ENCODE measurements around the gene FAU.

Gene FAU

GRCh38 chr11:65121865-65122696 lies at the start of gene FAU, which contains the start of gene MRPL49:
FAU (minus strand) TSS chr11:65122134; CDS start chr11:65121813, 321 bp downstream.
MRPL49 (plus strand) TSS chr11:65122321; CDS start chr11:65122347, 26 bp downstream.
- DNase-seq (ENCODE audit: low read depth) = peak; percentile 99
- peak within 1 kb of the TSS; percentile 97 for H3K4me3 ChIP-seq (ENCODE audit: low read depth, low read length)
- TF ChIP-seq CTCF (IDR thresholded peaks at IDR 0.05; ENCODE audit: insufficient read depth, low read depth, low read length, missing control alignments) = no peak

GRCh38 chr11:65170058-65170534 lies 48.2 kb upstream of the FAU start, which contains the start of gene SPDYC:
SPDYC (plus strand) TSS chr11:65170233; CDS start chr11:65171358, 1,125 bp downstream.
- TF ChIP-seq CTCF (IDR thresholded peaks at IDR 0.05; ENCODE audit: insufficient read depth, low read depth, low read length, missing control alignments) = no peak
- no peak within 1 kb of the TSS for H3K4me3 ChIP-seq (ENCODE audit: low read depth, low read length)
- DNase-seq (ENCODE audit: low read depth) = no peak

- no peak overlapping the region for H3K4me3 ChIP-seq (ENCODE audit: low read depth, low read length)
- TF ChIP-seq CTCF (IDR thresholded peaks at IDR 0.05; ENCODE audit: insufficient read depth, low read depth, low read length, missing control alignments) = no peak
- no peak for DNase-seq (ENCODE audit: low read depth)
Measured at GRCh38 chr11:65169164-65169641, 47.3 kb upstream of the FAU start.

- DNase-seq (ENCODE audit: low read depth) = no peak
- TF ChIP-seq CTCF (IDR thresholded peaks at IDR 0.05; ENCODE audit: insufficient read depth, low read depth, low read length, missing control alignments) = no peak
- no peak overlapping the region for H3K4me3 ChIP-seq (ENCODE audit: low read depth, low read length)
Measured at GRCh38 chr11:65167656-65168055, 45.7 kb upstream of the FAU start.

GRCh38 chr11:65166893-65167292 lies 45.0 kb upstream of the FAU start:
- TF ChIP-seq CTCF (IDR thresholded peaks at IDR 0.05; ENCODE audit: insufficient read depth, low read depth, low read length, missing control alignments) = no peak
- no peak for DNase-seq (ENCODE audit: low read depth)
- no peak overlapping the region for H3K4me3 ChIP-seq (ENCODE audit: low read depth, low read length)

- H3K4me3 ChIP-seq (ENCODE audit: low read depth, low read length) = no peak overlapping the region
- no peak for TF ChIP-seq CTCF (IDR thresholded peaks at IDR 0.05; ENCODE audit: insufficient read depth, low read depth, low read length, missing control alignments)
- no peak for DNase-seq (ENCODE audit: low read depth)
Measured at GRCh38 chr11:65165410-65166317, 43.7 kb upstream of the FAU start.
